Stomach (tissue), 9 donors: ENCODE results near the gene PEPD. TPM values are rescaled to one million over a fixed set of nuclear protein-coding genes. Genes with fewer than 3 reads are reported as not detected.

Experiments
- DNase-seq, 2 donors: peaks; one replicate each; pipeline versions ENCODE4 v3.0.0 to v3.0.0-alpha.2; 2013 to 2019
- H3K27ac ChIP-seq, 5 donors: fragments of 200-600 bp in 4 of 5; sonication (generic) in 4 of 5; one replicate each; pipeline ENCODE4 v1.5.1; 2013 to 2019; ENCODE audit warnings: mild to moderate bottlenecking in 1 of 5, moderate library complexity in 1 of 5
- H3K27me3 ChIP-seq, 3 donors: fragments of 200-600 bp; sonication (generic); one replicate each; pipeline ENCODE4 v1.5.1; 2017 to 2019; ENCODE audit warnings: mixed run types in 1 of 3
- H3K36me3 ChIP-seq, 4 donors: fragments of 200-600 bp; sonication (generic); 1 replicate in 3 of 4; 2 replicates in 1 of 4; pipeline ENCODE4 v1.5.1; 2016 to 2019
- H3K4me1 ChIP-seq, 4 donors: fragments of 200-600 bp; sonication (generic); one replicate each; pipeline ENCODE4 v1.5.1; 2016 to 2019
- H3K4me3 ChIP-seq, 4 donors: fragments of 200-600 bp; sonication (generic) in 3 of 4; one replicate each; pipeline ENCODE4 v1.5.1; 2016 to 2019; ENCODE audit warnings: mild to moderate bottlenecking in 1 of 4
- H3K9me3 ChIP-seq, 4 donors: fragments of 200-600 bp; sonication (generic); one replicate each; pipeline ENCODE4 v1.5.1; 2016 to 2019
- CTCF ChIP-seq, 7 experiments: fragments of 450-650 bp in 4 of 7; fragments of 200-600 bp in 3 of 7; sonication (generic) in 3 of 7; IDR thresholded peaks; one replicate each; pipeline ENCODE4 v1.5.1; 2016 to 2019; ENCODE audit warnings: antibody characterized with exemption in 7 of 7, control low read depth in 2 of 7, mild to moderate bottlenecking in 1 of 7
- EP300 ChIP-seq: sonication (generic); formaldehyde crosslinking; IDR thresholded peaks from one replicate; pipeline ENCODE4 v1.6.1; 2017; ENCODE audit warnings: antibody characterized with exemption
- POLR2A ChIP-seq, 4 donors: fragments of 450-650 bp; IDR thresholded peaks; one replicate each; pipeline ENCODE4 v1.6.1; 2016; ENCODE audit warnings: antibody characterized with exemption in 4 of 4, control low read depth in 2 of 4, mild to moderate bottlenecking in 1 of 4, moderate library complexity in 1 of 4
- POLR2AphosphoS5 ChIP-seq, 3 donors: sonication (generic); formaldehyde crosslinking; IDR thresholded peaks; one replicate each; pipeline ENCODE4 v1.6.1; 2016; ENCODE audit warnings: antibody characterized with exemption in 3 of 3
- WGBS, 5 donors: extraction: QIAGEN DNeasy Blood & Tissue Kit in 3 of 5; methylation state at CpG; one replicate each; pipeline versions ENCODE4 v1.1.5 to v1.1.7; 2013 to 2018; 5-methylcytosine and 5-hydroxymethylcytosine counted together
- intact Hi-C: fragments of 100-400 bp; cut with DNase I; formaldehyde crosslinking; loops from one replicate; pipeline ENCODE4 v1.15.1; 2023; ENCODE audit warnings: low total_unique reads
- polyA plus RNA-seq, 3 donors: library from polyadenylated mRNA; stranded (reverse); fragments of 200-250 nt; gene quantifications; one replicate each; pipeline ENCODE4 v1.2.3, GENCODE V29; 2013
- total RNA-seq, 5 donors: library from RNA; depleted of rRNA; stranded (reverse); fragments of >200 nt; gene quantifications; one replicate each; pipeline versions ENCODE4 v1.1.0 to v1.2.3, GENCODE V29; 2014 to 2016
- donor health status: healthy with polysubstance abuse.
- donor health status: Bipolar disorder and iron deficiency.
- donor health status: healthy.

Gene PEPD
- total and polyA plus RNA-seq, 8 donors = 8.8 to 99.4 (median 42.7) TPM

- DNase-seq = no peak
- Histone ChIP-seq H3K36me3 (peaks cover 0 to 29% (median 22%) of the 10 kb centered on the region in 4 donors), H3K4me3 (no peak overlapping the region), H3K4me1 (peaks cover 0 to 10% (median 6%) of the 10 kb centered on the region in 4 donors), H3K9me3 (no peaks in the 10 kb centered on the region), H3K27ac (no peak overlapping the region), H3K27me3 (no peaks in the 10 kb centered on the region)
- intact Hi-C loops = no loop called here
- TF ChIP-seq POLR2AphosphoS5 (IDR thresholded peaks at IDR 0.05) (no peak), POLR2A (IDR thresholded peaks at IDR 0.05) (no peak), CTCF (IDR thresholded peaks at IDR 0.05) (no peak), EP300 (no peak)
- 87 to 94% (median 90%) methylated on average over 14 to 25 of the region's 25 CpGs for WGBS, 5 donors
Measured at GRCh38 chr19:33413868-33414666, 107.5 kb downstream of the PEPD start.

- TF ChIP-seq EP300 (no peak), POLR2AphosphoS5 (IDR thresholded peaks at IDR 0.05) (no peak), CTCF (IDR thresholded peaks at IDR 0.05) (no peak), POLR2A (IDR thresholded peaks at IDR 0.05) (no peak)
- DNase-seq = no peak
- WGBS, 5 donors = 88 to 95% (median 93%) methylated on average over 10 to 13 of the region's 13 CpGs
- intact Hi-C loops = no loop called here
- no peaks in the 10 kb centered on the region for H3K9me3 ChIP-seq
- H3K27ac ChIP-seq = no peak overlapping the region
- H3K27me3 ChIP-seq = no peaks in the 10 kb centered on the region
- no peak overlapping the region for H3K4me3 ChIP-seq
- H3K36me3 ChIP-seq = peaks cover 0 to 33% (median 22%) of the 10 kb centered on the region in 4 donors
- peaks cover 0 to 10% (median 6%) of the 10 kb centered on the region in 4 donors for H3K4me1 ChIP-seq
Measured at GRCh38 chr19:33413426-33413725, 108.2 kb downstream of the PEPD start.

GRCh38 chr19:33412601-33413425 lies 108.8 kb downstream of the PEPD start:
- no peaks in the 10 kb centered on the region for H3K27me3 ChIP-seq
- TF ChIP-seq POLR2AphosphoS5 (IDR thresholded peaks at IDR 0.05) = no peak
- TF ChIP-seq CTCF (IDR thresholded peaks at IDR 0.05) = no peak
- TF ChIP-seq EP300 = no peak
- no peak for TF ChIP-seq POLR2A (IDR thresholded peaks at IDR 0.05)
- intact Hi-C loops = no loop called here
- DNase-seq = peak in 1 of 2 donors; percentile 27
- H3K36me3 ChIP-seq = peaks cover 0 to 38% (median 22%) of the 10 kb centered on the region in 4 donors
- peaks cover 0 to 10% (median 6%) of the 10 kb centered on the region in 4 donors for H3K4me1 ChIP-seq
- no peak overlapping the region for H3K4me3 ChIP-seq
- no peak overlapping the region for H3K27ac ChIP-seq
- 59 to 88% (median 66%) methylated on average over 12 to 18 of the region's 18 CpGs for WGBS, 5 donors
- H3K9me3 ChIP-seq = no peaks in the 10 kb centered on the region

- no peak overlapping the region for H3K4me3 ChIP-seq
- intact Hi-C loops = no loop called here
- WGBS, 5 donors = 91 to 97% (median 92%) methylated on average over 12 to 20 of the region's 20 CpGs
- H3K4me1 ChIP-seq = peaks cover 0 to 9% (median 8%) of the 10 kb centered on the region in 4 donors
- DNase-seq = no peak
- peaks cover 0 to 38% (median 22%) of the 10 kb centered on the region in 4 donors for H3K36me3 ChIP-seq
- no peak overlapping the region for H3K27ac ChIP-seq
- no peaks in the 10 kb centered on the region for H3K9me3 ChIP-seq
- TF ChIP-seq EP300 (no peak), POLR2A (IDR thresholded peaks at IDR 0.05) (no peak), POLR2AphosphoS5 (IDR thresholded peaks at IDR 0.05) (no peak), CTCF (IDR thresholded peaks at IDR 0.05) (no peak)
- H3K27me3 ChIP-seq = no peaks in the 10 kb centered on the region
Measured at GRCh38 chr19:33411621-33412180, 109.9 kb downstream of the PEPD start.
